Neuron (in vitro differentiated cells): ENCODE results near the gene TOGARAM1.

Experiments used
- H2AFZ ChIP-seq: one replicate; pipeline ENCODE4 v1.6.1; 2013; ENCODE audit warnings: low read depth, mild to moderate bottlenecking, inconsistent platforms, low read length, moderate library complexity
- H3K27me3 ChIP-seq: one replicate; pipeline ENCODE4 v1.6.1; 2013; ENCODE audit warnings: low read length; ENCODE audit not compliant: insufficient read depth
- H3K36me3 ChIP-seq: one replicate; pipeline ENCODE4 v1.6.1; 2013; ENCODE audit warnings: low read length; ENCODE audit not compliant: insufficient read depth
- H3K4me1 ChIP-seq: one replicate; pipeline ENCODE4 v1.6.1; 2013; ENCODE audit warnings: low read length; ENCODE audit not compliant: insufficient read depth
- H3K4me3 ChIP-seq: 2 replicates; pipeline ENCODE4 v1.5.1; 2013; ENCODE audit warnings: mild to moderate bottlenecking, low read length, moderate library complexity
- H3K9me3 ChIP-seq: one replicate; pipeline ENCODE4 v1.6.1; 2013; ENCODE audit warnings: low read length

The TOGARAM1 gene

GRCh38 chr14:45091710-45092109, 129.7 kb downstream of the TOGARAM1 start:
- Histone ChIP-seq H2AFZ (no peak overlapping the region), H3K4me1 (peaks cover 2% of the 10 kb centered on the region), H3K36me3 (peaks cover 26% of the 10 kb centered on the region), H3K4me3 (no peak overlapping the region), H3K9me3 (no peaks in the 10 kb centered on the region), H3K27me3 (no peaks in the 10 kb centered on the region)

GRCh38 chr14:45094275-45094674, 132.3 kb downstream of the TOGARAM1 start:
- Histone ChIP-seq H3K9me3 (no peaks in the 10 kb centered on the region), H2AFZ (no peak overlapping the region), H3K4me1 (no peaks in the 10 kb centered on the region), H3K36me3 (peaks cover 43% of the 10 kb centered on the region), H3K27me3 (no peaks in the 10 kb centered on the region), H3K4me3 (no peak overlapping the region)

GRCh38 chr14:45095143-45095542, 133.2 kb downstream of the TOGARAM1 start:
- Histone ChIP-seq H3K9me3 (no peaks in the 10 kb centered on the region), H3K4me1 (no peaks in the 10 kb centered on the region), H3K36me3 (peaks cover 46% of the 10 kb centered on the region)

GRCh38 chr14:45096218-45096617, 134.2 kb downstream of the TOGARAM1 start:
- peaks cover 51% of the 10 kb centered on the region for H3K36me3 ChIP-seq
- no peaks in the 10 kb centered on the region for H3K9me3 ChIP-seq
- H2AFZ ChIP-seq, result no peak overlapping the region
- H3K4me3 ChIP-seq, result no peak overlapping the region
- H3K4me1 ChIP-seq, result no peaks in the 10 kb centered on the region
- H3K27me3 ChIP-seq, result no peaks in the 10 kb centered on the region

More at GRCh38 chr14:45095143-45095542, 133.2 kb downstream of the TOGARAM1 start:
- H2AFZ ChIP-seq, result no peak overlapping the region
- H3K4me3 ChIP-seq, result no peak overlapping the region
- H3K27me3 ChIP-seq, result no peaks in the 10 kb centered on the region

GRCh38 chr14:45103806-45104205, 141.8 kb downstream of the TOGARAM1 start:
- Histone ChIP-seq H3K27me3 (no peaks in the 10 kb centered on the region), H3K36me3 (peaks cover 67% of the 10 kb centered on the region), H3K4me1 (no peaks in the 10 kb centered on the region), H2AFZ (no peak overlapping the region), H3K4me3 (no peak overlapping the region), H3K9me3 (no peaks in the 10 kb centered on the region)

- Histone ChIP-seq H3K9me3 (no peaks in the 10 kb centered on the region), H3K4me1 (no peaks in the 10 kb centered on the region), H3K36me3 (peaks cover 71% of the 10 kb centered on the region), H3K27me3 (no peaks in the 10 kb centered on the region), H3K4me3 (no peak overlapping the region), H2AFZ (no peak overlapping the region)
These were observed 142.6 kb downstream of the TOGARAM1 start for GRCh38 chr14:45104561-45104960.

- Histone ChIP-seq H3K9me3 (no peaks in the 10 kb centered on the region), H3K27me3 (no peaks in the 10 kb centered on the region), H3K36me3 (peaks cover 81% of the 10 kb centered on the region), H3K4me1 (no peaks in the 10 kb centered on the region), H3K4me3 (no peak overlapping the region), H2AFZ (no peak overlapping the region)
These were observed 151.1 kb downstream of the TOGARAM1 start for GRCh38 chr14:45112896-45113781.

GRCh38 chr14:45114327-45114726, 152.3 kb downstream of the TOGARAM1 start:
- Histone ChIP-seq H3K36me3 (peaks cover 84% of the 10 kb centered on the region), H3K4me1 (no peaks in the 10 kb centered on the region), H2AFZ (no peak overlapping the region), H3K4me3 (no peak overlapping the region), H3K9me3 (no peaks in the 10 kb centered on the region), H3K27me3 (no peaks in the 10 kb centered on the region)

- no peaks in the 10 kb centered on the region for H3K9me3 ChIP-seq
- H3K4me1 ChIP-seq, result no peaks in the 10 kb centered on the region
- no peak overlapping the region for H3K4me3 ChIP-seq
- H3K36me3 ChIP-seq, result peaks cover 77% of the 10 kb centered on the region
- no peaks in the 10 kb centered on the region for H3K27me3 ChIP-seq
- H2AFZ ChIP-seq, result no peak overlapping the region
These were observed 156.6 kb downstream of the TOGARAM1 start for GRCh38 chr14:45118594-45118993.

- Histone ChIP-seq H3K4me3 (no peak overlapping the region), H3K9me3 (no peaks in the 10 kb centered on the region), H2AFZ (no peak overlapping the region), H3K4me1 (no peaks in the 10 kb centered on the region), H3K27me3 (no peaks in the 10 kb centered on the region), H3K36me3 (peaks cover 68% of the 10 kb centered on the region)
These were observed 158.1 kb downstream of the TOGARAM1 start for GRCh38 chr14:45120096-45120495.

GRCh38 chr14:45123271-45123670, 161.3 kb downstream of the TOGARAM1 start:
- H3K27me3 ChIP-seq, result no peaks in the 10 kb centered on the region
- H3K9me3 ChIP-seq, result no peaks in the 10 kb centered on the region
- peaks cover 59% of the 10 kb centered on the region for H3K36me3 ChIP-seq
- no peaks in the 10 kb centered on the region for H3K4me1 ChIP-seq
- no peak overlapping the region for H3K4me3 ChIP-seq
- no peak overlapping the region for H2AFZ ChIP-seq
